ENCODE data around the gene LRRC27. TPM values are rescaled to one million over a fixed set of nuclear protein-coding genes. Genes with fewer than 3 reads are reported as not detected.

LRRC27 gene
- total RNA-seq, 1 experiment from 2014 or later: 4.1 TPM

- no TSS peak for BruUV-seq (replicated peaks)
- TF ChIP-seq SP1 (IDR thresholded peaks at IDR 0.05; ENCODE audit: low read depth): no peak
- no peak for TF ChIP-seq SRF (IDR thresholded peaks at IDR 0.05; ENCODE audit: low read depth)
- no peak for TF ChIP-seq YY1 (IDR thresholded peaks at IDR 0.05; ENCODE audit: extremely low read depth, insufficient replicate concordance, low read depth, low read length)
- no peak for TF ChIP-seq ZBTB33 (IDR thresholded peaks at IDR 0.05; ENCODE audit: extremely low read depth, insufficient replicate concordance, low read length)
- no peak for TF ChIP-seq FOSL1 (IDR thresholded peaks at IDR 0.05; ENCODE audit: low read depth)
- no peak for TF ChIP-seq ZNF274 (IDR thresholded peaks at IDR 0.05; ENCODE audit: low read depth, low read length)
- TF ChIP-seq TCF7L2 (IDR thresholded peaks at IDR 0.05; ENCODE audit: borderline replicate concordance, extremely low read depth, insufficient read depth, insufficient read length): no peak
- TF ChIP-seq CBX3 (IDR thresholded peaks at IDR 0.05; ENCODE audit: low read depth): no peak
- no peak for TF ChIP-seq POLR2A (IDR thresholded peaks at IDR 0.05; ENCODE audit: borderline replicate concordance, extremely low read depth, insufficient read depth, insufficient read length)
- Histone ChIP-seq H3K9me2 (ENCODE audit: insufficient read depth) (no peaks in the 10 kb centered on the region), H3K27me3 (ENCODE audit: insufficient read depth, low read length) (no peaks in the 10 kb centered on the region), H4K20me1 (ENCODE audit: insufficient read depth) (no peaks in the 10 kb centered on the region), H3K36me3 (ENCODE audit: control insufficient read depth in 1 of 2, insufficient read depth in 2 of 2, low read length in 2 of 2) (no peaks in the 10 kb centered on the region), H3K9me3 (ENCODE audit: control insufficient read depth in 1 of 2, insufficient read depth in 1 of 2, low read depth in 1 of 2, low read length in 2 of 2) (no peaks in the 10 kb centered on the region), H3K4me1 (ENCODE audit: control insufficient read depth in 1 of 2, insufficient read depth in 2 of 2, low read length in 2 of 2) (peaks cover 15 to 23% of the 10 kb centered on the region in 2 experiments; a peak in 3 of 4 replicates), H3K27ac (ENCODE audit: low read depth, low read length) (no peak overlapping the region), H3K4me3 (replicated peaks in 1 of 2; ENCODE audit: low read depth in 1 of 2, low read length in 2 of 2) (no peak overlapping the region), H3K79me2 (ENCODE audit: insufficient read depth, low read length) (peaks cover 53% of the 10 kb centered on the region), H3K9ac (ENCODE audit: low read length) (no peak overlapping the region), H2AFZ (ENCODE audit: low read depth, low read length, poor library complexity, severe bottlenecking) (no peak overlapping the region), H3K4me2 (ENCODE audit: low read length) (no peak overlapping the region)
- ChIA-PET RAD21 (ENCODE audit: low non-redundant PET in 1 of 2, low total read pairs in 2 of 2, uncharacterized antibody in 2 of 2, unreplicated experiment in 2 of 2) (no interaction called here), CTCF (no interaction called here), POLR2A (no interaction called here)
- intact Hi-C loops (cut with micrococcal nuclease): no loop called here
- no peak for DNase-seq (ENCODE audit: low read depth, low spot score)
- ATAC-seq: no peak
These were observed 74.2 kb downstream of the LRRC27 start for GRCh38 chr10:132406181-132406580.
